CD4-positive, alpha-beta T cell treated with Interleukin-4 for 1 hour (primary cell): ENCODE measurements around the gene HYCC2.
"Not testable (repeated sequence)": the region's sequence is repeated elsewhere in the genome, so short reads cannot be mapped to it uniquely, and the experiment has no call there.

Experiments
- DNase-seq, 2 donors: peaks; one replicate each; pipeline ENCODE4 v3.0.0-alpha.2; 2020 to 2022

The HYCC2 gene

GRCh38 chr2:201071479-201072200, at the start of gene HYCC2, which contains the start of gene NDUFB3:
HYCC2 (minus strand) TSS chr2:201071671; CDS start chr2:201024009, 47,662 bp downstream.
NDUFB3 (plus strand) TSS chr2:201072001; CDS start chr2:201078883, 6,882 bp downstream.
- DNase-seq = peak; percentile 95 to 96

- DNase-seq = peak; percentile 28 to 56
Measured at GRCh38 chr2:201118961-201119854, 47.7 kb upstream of the HYCC2 start.

DNA sequence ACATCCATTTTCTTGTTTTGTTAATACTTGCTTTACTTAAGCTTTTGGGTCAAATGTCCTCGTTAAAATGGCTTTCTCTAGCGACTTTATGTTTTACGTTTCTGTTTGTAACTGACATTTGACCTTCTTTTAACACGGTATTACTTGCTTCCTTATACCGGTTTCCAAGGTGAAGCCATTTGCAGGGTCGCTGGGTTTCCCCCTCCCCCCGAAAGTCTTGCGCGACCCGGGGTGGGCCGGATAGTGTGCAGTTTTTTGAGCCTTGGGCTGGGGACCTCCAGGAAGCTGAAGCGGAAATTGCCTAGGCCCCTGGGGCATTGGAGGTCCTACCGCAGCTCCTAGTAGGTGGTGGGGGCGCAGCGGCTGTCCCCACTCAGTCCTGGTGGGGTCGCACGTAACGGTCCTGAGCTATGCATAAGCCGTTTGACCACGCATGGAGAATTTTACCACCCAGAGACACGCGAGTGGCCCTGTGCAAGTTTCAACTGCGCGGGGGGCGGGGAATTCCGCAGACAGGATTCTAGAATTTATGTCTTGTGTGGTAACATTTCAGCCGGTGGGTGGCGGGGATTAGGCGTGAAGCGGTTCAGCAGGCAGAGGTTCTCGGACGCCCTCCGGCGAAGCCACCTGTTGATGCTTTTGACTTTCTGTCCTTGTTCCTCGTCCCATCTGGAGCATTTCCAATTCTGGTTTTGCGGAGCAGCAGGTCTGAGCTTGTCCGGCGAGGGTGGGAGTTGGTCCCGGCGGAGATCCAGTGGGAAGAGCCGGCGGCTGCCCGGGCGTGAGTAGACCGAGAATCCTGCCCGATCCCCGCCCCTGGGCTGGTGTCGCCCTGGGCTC, 46.9 kb upstream of the HYCC2 start:
- DNase-seq = peak; percentile 90 to 92

- DNase-seq = not testable (repeated sequence)
Measured at GRCh38 chr2:201117735-201118094, 46.2 kb upstream of the HYCC2 start.

DNA sequence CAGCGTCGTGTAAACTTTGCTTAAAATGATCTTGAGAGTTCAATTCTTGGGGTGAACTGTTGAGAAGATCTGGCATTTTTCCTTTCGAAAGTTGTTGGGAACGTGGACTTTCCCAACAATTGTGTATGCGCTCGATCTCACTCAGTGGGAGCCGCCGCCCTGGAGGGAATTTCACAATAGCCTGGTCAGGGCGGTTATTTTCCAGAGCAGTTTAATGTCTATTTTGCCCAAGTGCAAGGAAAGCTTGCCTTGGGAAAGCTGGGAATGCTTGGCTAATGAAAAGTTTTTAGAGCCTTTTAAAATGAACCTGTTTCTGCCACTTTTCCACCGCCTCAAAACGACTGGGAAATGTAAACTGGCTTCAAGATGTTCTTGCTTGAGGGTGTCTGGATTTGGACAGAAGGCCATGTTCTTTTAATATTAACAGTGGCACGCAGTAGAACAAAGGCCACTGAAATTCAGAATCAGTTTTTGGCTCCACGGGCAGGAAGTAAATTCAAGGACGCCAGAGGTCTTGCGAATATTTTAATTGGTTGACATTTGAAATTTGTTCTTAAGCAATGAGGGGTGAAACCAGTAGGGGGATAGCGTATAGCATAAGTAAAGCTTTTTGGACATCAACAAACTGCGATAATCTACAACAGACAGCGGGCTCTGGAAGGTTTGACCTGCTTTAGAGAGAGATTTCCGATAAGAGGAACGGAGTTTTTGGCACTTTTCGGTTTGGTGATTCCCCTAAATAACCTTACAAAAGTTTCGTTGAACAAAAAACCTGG, 45.7 kb upstream of the HYCC2 start:
- peak; percentile 52 to 83 for DNase-seq

- peak; percentile 85 for DNase-seq
Measured at GRCh38 chr2:201116115-201116958, 44.9 kb upstream of the HYCC2 start, which contains the start of gene CFLAR. CFLAR (plus strand) TSS chr2:201116164; CDS start chr2:201129866, 13,702 bp downstream.

- DNase-seq = no peak
Measured at GRCh38 chr2:201114846-201115245, 43.4 kb upstream of the HYCC2 start.

- DNase-seq = no peak
Measured at GRCh38 chr2:201114350-201114749, 42.9 kb upstream of the HYCC2 start.

DNA sequence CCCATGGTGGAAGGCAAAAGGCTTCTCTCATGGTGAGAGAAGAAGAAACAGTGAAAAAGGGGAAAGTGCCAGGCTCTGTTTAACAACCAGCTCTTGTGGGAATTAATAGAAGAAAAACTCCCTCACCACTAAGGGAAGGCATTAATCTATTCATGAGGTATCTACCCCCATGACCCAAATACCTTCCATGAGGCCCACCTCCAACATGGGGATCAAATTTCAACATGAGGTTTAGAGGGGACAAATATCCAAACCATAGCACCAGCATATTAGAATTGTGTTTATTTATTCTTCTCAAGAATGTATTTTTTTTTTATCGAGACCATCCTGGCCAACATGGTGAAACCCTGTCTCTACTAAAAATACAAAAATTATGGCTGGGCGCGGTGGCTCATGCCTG, 39.6 kb upstream of the HYCC2 start:
- DNase-seq = no peak

DNA sequence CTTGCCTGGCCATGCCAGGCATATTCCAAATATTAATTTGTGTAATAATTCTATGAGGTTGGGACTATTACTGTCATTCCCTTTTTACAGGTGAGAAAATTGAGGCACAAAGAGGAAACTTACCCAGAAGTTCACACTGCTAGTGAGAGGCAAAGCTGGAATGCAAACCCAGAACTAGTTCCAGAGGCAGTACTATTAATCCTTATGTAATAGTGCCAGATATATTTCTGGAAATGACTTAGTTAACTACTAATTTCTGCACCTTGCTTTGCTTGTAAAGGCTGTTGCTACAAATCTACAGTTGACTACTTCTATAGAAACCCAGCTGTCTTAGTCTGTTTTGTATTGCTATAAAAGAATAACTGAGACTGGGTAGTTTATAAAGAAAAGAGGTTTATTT, 39.1 kb upstream of the HYCC2 start:
- DNase-seq = no peak

DNA sequence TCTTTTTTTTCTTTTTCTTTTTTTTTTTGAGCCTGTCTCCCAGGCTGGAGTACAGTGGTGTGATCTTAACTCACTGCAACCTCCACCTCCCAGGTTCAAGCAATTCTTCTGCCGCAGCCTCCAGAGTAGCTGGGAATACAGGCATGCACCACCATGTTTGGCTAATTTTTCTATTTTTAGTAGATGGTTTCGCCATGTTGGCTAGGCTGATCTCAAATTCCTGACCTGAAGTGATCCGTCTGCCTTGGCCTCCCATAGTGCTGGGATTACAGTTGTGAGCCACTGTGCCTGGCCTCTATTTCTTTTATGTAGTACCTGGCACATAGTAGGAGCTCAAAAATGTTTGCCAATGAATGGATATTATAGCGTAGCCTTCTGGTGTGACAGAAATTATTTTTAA, 37.7 kb upstream of the HYCC2 start:
- no peak for DNase-seq

DNA sequence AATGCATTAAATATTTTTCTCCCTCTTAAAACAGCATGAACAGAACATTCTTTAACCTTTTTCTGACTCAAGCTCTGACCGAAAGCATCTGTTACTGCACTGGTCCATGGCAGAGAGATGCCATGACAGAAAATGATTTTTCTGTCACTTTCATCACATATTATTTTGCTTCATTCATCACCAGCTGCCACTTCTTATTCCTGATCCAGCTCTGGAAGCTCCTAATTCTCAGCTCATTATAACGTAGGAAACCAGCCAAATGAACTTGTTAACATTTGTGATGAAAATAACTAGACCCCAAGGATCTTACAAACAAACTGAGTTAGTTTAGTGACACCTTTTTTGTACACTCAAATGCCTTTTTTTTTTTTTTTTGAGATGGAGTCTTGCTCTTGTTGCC, 36.9 kb upstream of the HYCC2 start:
- no peak for DNase-seq

DNA sequence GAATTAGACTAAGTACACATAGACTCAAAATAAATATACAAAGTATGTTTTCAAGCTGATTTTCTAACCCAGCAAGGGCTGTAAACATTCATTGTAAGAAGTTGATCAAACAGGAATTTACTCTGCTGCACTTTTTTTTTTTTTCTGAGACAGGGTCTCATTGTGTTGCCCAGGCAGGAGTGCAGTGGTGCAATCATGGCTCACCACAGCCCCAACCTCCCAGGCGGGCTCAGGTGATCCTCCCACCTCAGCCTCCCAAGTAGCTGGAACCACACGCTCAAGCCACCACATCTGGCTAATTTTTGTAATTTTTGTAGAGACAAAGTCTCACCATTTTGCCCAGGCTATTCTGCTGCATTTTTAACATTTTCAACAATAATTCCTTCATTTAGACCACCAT, 36.2 kb upstream of the HYCC2 start:
- DNase-seq = no peak

DNA sequence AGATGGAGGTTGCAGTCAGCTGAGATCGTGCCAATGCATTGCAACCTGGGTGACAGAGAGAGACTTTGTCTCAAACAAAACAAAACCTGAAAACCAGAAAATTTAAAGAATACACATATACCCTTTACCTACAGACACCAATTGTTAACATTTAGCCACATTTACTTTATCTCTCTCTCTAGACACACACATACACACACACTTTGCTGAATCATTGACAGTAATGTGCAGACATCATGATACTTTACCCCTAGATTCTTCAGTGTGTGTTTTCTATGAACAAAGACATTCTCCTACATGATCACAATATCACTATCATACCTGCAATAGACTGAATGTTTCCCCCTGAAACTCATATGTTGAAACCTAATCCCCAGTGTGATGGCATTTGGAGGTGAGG, 34.3 kb upstream of the HYCC2 start:
- no peak for DNase-seq

DNA sequence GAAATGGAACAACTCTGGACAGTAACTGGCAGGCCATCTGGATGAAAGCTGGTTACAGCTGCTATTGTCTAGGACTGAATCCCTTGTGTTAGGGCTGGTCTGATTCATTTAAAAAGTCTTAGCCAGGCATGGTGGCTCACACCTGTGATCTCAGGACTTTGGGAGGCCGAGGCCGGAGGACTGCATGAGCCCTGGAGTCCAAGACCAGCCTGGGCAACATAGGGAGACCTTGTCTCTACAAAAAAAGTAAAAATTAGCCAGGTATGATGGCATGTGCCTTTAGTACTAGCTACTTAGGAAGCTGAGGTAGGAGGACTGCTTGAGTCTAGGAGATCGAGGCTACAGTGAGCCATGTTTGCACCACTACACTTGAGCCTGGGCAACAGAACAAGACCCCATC, 29.0 kb upstream of the HYCC2 start:
- no peak for DNase-seq

DNA sequence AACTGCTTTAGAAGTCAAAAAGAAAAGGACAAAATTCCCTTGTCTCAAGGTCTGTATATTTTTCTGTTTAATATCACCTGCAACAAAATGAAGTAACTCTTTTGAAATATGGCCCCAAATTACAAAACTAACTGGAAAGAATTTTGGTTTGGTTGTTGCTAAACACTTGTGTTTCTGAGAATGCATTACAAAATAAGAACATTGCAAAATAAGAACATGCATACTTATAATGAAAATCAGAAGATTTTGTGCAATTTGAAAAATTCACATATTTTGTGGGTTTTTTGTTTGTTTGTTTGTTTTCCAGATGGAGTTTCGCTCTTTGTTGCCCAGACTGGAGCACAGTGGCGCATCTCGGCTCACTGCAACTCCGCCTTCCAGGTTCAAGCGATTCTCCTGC, 22.1 kb upstream of the HYCC2 start:
- peak in 1 of 2 donors; percentile 27 for DNase-seq

DNA sequence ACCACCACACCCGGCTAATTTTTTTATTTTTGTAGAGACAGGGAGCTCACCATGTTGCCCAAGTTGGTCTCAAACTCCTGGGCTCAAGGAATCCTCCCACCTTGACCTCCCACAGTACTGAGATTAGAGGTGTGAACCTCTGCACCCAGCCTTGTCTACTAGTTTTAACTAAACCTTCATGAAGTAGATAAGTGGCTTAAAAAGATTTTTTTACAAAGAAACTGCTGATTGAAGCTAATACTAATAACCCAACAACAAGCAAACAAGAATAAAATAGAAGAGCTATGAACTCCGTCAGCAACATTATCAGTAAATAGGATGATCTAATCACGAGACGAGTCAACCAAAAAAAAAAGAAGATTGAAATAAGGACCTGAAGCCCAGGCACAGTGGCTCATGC, 19.1 kb upstream of the HYCC2 start:
- DNase-seq = no peak

- DNase-seq = no peak
Measured at GRCh38 chr2:201084863-201085262, 13.4 kb upstream of the HYCC2 start.

DNA sequence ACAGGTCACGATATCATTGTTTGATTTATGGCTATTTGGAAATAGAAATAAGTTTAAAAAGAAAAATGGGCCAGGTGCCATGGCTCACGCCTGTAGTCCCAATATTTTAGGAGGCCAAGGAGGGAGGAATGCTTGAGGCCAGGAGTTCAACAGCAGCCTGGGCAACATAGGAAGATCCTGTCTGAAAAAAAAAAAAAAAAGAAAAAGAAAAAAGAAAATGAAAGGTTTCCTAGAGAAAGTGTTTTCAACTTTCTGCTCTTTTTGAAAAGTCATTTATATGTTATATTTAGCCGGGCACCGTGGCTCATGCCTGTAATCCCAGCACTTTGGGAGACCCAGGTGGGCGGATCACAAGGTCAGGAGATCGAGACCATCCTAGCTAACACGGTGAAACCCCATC, 3.5 kb upstream of the HYCC2 start:
- DNase-seq = no peak

DNA sequence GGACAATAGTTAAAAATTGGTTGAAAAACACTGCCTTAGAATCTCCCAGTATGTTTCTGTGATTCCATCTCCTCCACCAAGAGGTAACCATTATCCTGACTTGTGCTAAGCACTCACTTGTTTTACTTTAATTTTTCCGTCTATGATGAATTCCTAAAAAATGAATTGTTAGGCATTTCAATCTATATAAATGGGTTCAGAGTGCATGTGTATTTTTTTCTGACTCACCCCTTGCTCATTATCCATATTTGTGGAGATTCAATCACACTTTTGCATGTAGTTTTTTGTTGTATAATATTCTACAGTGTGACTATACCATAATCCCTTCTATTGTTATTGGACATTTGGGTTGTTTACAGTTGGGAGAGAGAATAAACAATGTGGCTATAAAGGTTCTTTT, 1.6 kb upstream of the HYCC2 start:
- no peak for DNase-seq

- DNase-seq = no peak
Measured at GRCh38 chr2:201072201-201072530, 695 bp upstream of the HYCC2 start.
